OCI-LY7 (cell line): ENCODE measurements around the gene C1orf74. TPM values are rescaled to one million over a fixed set of nuclear protein-coding genes. Genes with fewer than 3 reads are reported as not detected.

ENCODE experiments used
- BruUV-seq: library from RNA; stranded (reverse); fragments of 400-500 nt; replicated peaks from 2 replicates; lab custom pipeline; 2021; lab: Mats Ljungman, UMichigan
- CTCF ChIA-PET: fragments of 300-600 bp; sonication (Branson Sonifier 250); formaldehyde crosslinking; loops from one replicate; lab custom pipeline; 2022; ENCODE audit warnings: antibody characterized with exemption; ENCODE audit not compliant: unreplicated experiment; lab: Charles Lee
- POLR2A ChIA-PET: fragments of 300-600 bp; sonication (Branson Sonifier 250); formaldehyde crosslinking; loops from one replicate; lab custom pipeline; 2022; ENCODE audit warnings: antibody characterized with exemption; lab: Charles Lee
- DNase-seq: peaks from one replicate; pipeline ENCODE4 v3.0.0-alpha.2; 2015; ENCODE audit warnings: low spot score
- H2AFZ ChIP-seq: fragments of 200-600 bp; sonication (generic), shearing (Covaris generic); 2 replicates; pipeline ENCODE4 v1.6.1; 2014; ENCODE audit warnings: mild to moderate bottlenecking, antibody characterized with exemption, low read length, moderate library complexity
- H3K27ac ChIP-seq: fragments of 200-600 bp; sonication (generic); 2 replicates; pipeline ENCODE4 v1.5.1; 2014; ENCODE audit warnings: mixed run types, low read depth, mild to moderate bottlenecking, moderate library complexity, low read length, inconsistent platforms; ENCODE audit not compliant: poor library complexity, severe bottlenecking
- H3K36me3 ChIP-seq: fragments of 200-600 bp; sonication (generic); 2 replicates; pipeline ENCODE4 v1.6.1; 2014; ENCODE audit warnings: mild to moderate bottlenecking, antibody characterized with exemption, low read length, moderate library complexity, mixed read lengths; ENCODE audit not compliant: insufficient read depth
- H3K4me1 ChIP-seq: fragments of 200-600 bp; sonication (generic); 2 replicates; pipeline ENCODE4 v1.5.1; 2014; ENCODE audit warnings: mild to moderate bottlenecking, low read length; ENCODE audit not compliant: insufficient read depth, poor library complexity, severe bottlenecking
- H3K4me2 ChIP-seq: fragments of 200-600 bp; sonication (generic); 2 replicates; pipeline ENCODE4 v1.6.1; 2014; ENCODE audit warnings: mild to moderate bottlenecking, low read length
- H3K4me3 ChIP-seq: fragments of 200-600 bp; sonication (generic); 2 replicates; pipeline ENCODE4 v1.5.1; 2014; ENCODE audit warnings: mild to moderate bottlenecking, low read depth, low read length; ENCODE audit not compliant: poor library complexity, severe bottlenecking
- H3K79me2 ChIP-seq: fragments of 200-600 bp; sonication (generic); 2 replicates; pipeline ENCODE4 v1.6.1; 2016; ENCODE audit warnings: low read depth, mild to moderate bottlenecking, low read length, moderate library complexity, mixed read lengths; ENCODE audit not compliant: insufficient read depth
- H3K9me2 ChIP-seq: fragments of 200-600 bp; sonication (generic); 2 replicates; pipeline ENCODE4 v1.6.1; 2016; ENCODE audit warnings: mild to moderate bottlenecking, low read length, mixed read lengths; ENCODE audit not compliant: insufficient read depth
- H3K9me3 ChIP-seq: fragments of 200-600 bp; sonication (generic); 2 replicates; pipeline ENCODE4 v1.6.1; 2014; ENCODE audit warnings: mild to moderate bottlenecking, mixed run types, low read length, mixed read lengths
- H4K20me1 ChIP-seq: fragments of 200-600 bp; sonication (generic); 2 replicates; pipeline ENCODE4 v1.6.1; 2014; ENCODE audit warnings: mild to moderate bottlenecking, antibody characterized with exemption, low read length, moderate library complexity, mixed read lengths; ENCODE audit not compliant: insufficient read depth
- EZH2phosphoT487 ChIP-seq: fragments of 200-600 bp; sonication (generic); IDR thresholded peaks from 2 replicates; pipeline ENCODE4 v1.6.1; 2018; ENCODE audit warnings: low read depth, borderline replicate concordance, mild to moderate bottlenecking, mixed run types, antibody characterized with exemption, low read length, moderate library complexity, mixed read lengths
- intact Hi-C: fragments of 100-400 bp; cut with micrococcal nuclease; formaldehyde crosslinking; loops from one replicate; pipeline ENCODE4 v1.10.0; 2022; ENCODE audit not compliant: unreplicated experiment
- total RNA-seq, 2 experiments: library from RNA; depleted of rRNA in 1 of 2; stranded (reverse); fragments of >200 nt in 1 of 2; shearing (Covaris generic) in 1 of 2; gene quantifications; 2 replicates each; pipeline ENCODE4 v1.2.3, GENCODE V29; 2014 to 2022
- TF ChIP-seq, protein P1 (sequence below): fragments of 200-600 bp; sonication (generic); conservative IDR thresholded peaks from 2 replicates; pipeline ENCODE4 v1.5.1; 2014; ENCODE audit warnings: mild to moderate bottlenecking, antibody characterized with exemption, low read length, moderate library complexity, mixed read lengths

Gene C1orf74
- total RNA-seq, 2 experiments from 2014 or later: 4.2 to 4.4 TPM

DNA sequence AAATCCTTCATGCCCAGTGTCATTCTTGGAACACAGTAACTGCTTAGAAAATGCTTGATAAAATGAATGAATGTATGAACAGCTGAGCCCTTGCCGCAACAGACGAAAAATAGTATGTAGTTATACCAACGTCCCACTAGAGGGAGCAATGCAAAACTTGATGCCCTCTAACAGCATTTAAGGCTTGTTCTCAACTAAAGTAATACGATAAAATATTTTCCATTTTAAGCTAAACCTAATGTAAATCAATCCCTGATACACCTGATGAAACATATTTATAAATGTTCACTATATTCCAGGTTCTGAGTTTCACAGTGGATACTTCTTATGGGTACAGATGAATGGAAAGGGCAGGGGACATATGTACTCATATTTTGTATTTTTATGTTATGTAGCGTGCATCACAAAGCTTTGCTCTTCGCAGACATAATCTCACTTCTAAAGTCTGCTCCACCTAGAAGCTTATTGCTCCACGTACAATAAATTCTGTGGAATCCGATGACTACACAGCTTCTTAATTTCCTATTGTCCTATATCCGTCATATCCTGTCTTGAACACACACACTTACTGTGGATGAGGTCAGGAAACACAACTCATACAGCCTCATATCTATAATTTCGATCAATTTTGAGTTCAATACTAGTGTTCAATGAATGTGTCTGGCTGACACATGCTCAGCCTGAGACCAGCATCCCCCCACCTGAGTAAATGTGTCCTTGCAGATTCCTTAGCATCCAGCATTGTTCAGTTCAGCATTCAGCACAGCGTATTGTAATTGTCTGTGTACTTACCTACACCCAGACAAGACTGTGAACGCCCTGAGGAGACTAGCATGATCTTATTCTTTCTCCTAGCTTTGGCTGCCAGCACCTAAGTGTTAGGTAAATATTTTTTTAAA, 39.0 kb upstream of the C1orf74 start:
- Histone ChIP-seq H3K9me3 (no peaks in the 10 kb centered on the region), H3K27ac (no peak overlapping the region), H3K4me2 (no peak overlapping the region; the same call in 1 of the 2 replicates), H2AFZ (peak overlapping the region; percentile 82), H3K4me3 (no peak overlapping the region), H3K4me1 (peaks cover 6% of the 10 kb centered on the region), H4K20me1 (no peaks in the 10 kb centered on the region), H3K79me2 (peaks cover 5% of the 10 kb centered on the region; the same call in 1 of the 2 replicates), H3K9me2 (no peaks in the 10 kb centered on the region), H3K36me3 (no peaks in the 10 kb centered on the region)
- no TSS peak for BruUV-seq
- intact Hi-C loops: no loop called here
- peak; percentile 61 for DNase-seq
- TF ChIP-seq, protein P1, sequence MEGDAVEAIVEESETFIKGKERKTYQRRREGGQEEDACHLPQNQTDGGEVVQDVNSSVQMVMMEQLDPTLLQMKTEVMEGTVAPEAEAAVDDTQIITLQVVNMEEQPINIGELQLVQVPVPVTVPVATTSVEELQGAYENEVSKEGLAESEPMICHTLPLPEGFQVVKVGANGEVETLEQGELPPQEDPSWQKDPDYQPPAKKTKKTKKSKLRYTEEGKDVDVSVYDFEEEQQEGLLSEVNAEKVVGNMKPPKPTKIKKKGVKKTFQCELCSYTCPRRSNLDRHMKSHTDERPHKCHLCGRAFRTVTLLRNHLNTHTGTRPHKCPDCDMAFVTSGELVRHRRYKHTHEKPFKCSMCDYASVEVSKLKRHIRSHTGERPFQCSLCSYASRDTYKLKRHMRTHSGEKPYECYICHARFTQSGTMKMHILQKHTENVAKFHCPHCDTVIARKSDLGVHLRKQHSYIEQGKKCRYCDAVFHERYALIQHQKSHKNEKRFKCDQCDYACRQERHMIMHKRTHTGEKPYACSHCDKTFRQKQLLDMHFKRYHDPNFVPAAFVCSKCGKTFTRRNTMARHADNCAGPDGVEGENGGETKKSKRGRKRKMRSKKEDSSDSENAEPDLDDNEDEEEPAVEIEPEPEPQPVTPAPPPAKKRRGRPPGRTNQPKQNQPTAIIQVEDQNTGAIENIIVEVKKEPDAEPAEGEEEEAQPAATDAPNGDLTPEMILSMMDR: peak; percentile 90
- TF ChIP-seq EZH2phosphoT487: no peak
- ChIA-PET CTCF (interaction anchor here (0.5 to 1.2 kb wide), 6 partner anchors 8 to 61 kb away, joined by 3 to 6 read pairs (median 4); no protein-coding TSS in a partner anchor), POLR2A (interaction anchor here (0.6 to 2.2 kb wide), 11 partner anchors 10 to 80 kb away, joined by 3 to 12 read pairs (median 4); partner anchors contain the start of gene TRAF3IP3)

DNA sequence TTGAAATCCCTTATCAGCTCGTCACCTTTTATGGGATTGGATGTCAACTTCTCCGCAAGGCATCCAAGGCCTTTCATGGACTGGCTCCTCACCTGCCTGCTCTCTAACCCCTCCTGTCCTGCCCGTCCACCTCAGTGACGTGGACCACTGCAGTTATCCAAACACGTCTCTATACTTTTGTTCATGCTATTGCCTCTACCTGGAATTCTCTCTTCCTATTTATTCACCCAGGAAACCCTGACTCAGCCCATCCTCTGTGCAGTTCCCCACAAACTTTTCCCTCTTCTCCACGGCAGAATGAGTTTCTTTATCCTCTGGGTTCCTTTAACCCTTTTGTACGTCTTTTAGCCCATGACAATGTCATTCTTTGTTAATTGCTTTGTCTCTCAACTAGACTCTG, 38.3 kb upstream of the C1orf74 start:
- Histone ChIP-seq H4K20me1 (no peaks in the 10 kb centered on the region), H3K9me2 (no peaks in the 10 kb centered on the region), H3K4me1 (peaks cover 6% of the 10 kb centered on the region), H2AFZ (peak overlapping the region; percentile 82; the same call in 1 of the 2 replicates), H3K79me2 (no peaks in the 10 kb centered on the region), H3K4me3 (no peak overlapping the region), H3K36me3 (no peaks in the 10 kb centered on the region), H3K4me2 (no peak overlapping the region), H3K27ac (no peak overlapping the region), H3K9me3 (no peaks in the 10 kb centered on the region)
- TF ChIP-seq, protein P1: no peak
- no peak for TF ChIP-seq EZH2phosphoT487
- intact Hi-C loops: no loop called here
- POLR2A ChIA-PET: interaction anchor here (0.6 to 2.2 kb wide), 5 partner anchors 10 to 80 kb away, joined by 3 to 12 read pairs (median 4); partner anchors contain the start of gene TRAF3IP3
- CTCF ChIA-PET: interaction anchor here (0.5 to 1.2 kb wide), 4 partner anchors 9 to 35 kb away, joined by 3 to 6 read pairs (median 4); no protein-coding TSS in a partner anchor
- BruUV-seq: no TSS peak
- DNase-seq: no peak
